H1 (cell line): Measurements from ENCODE around the gene CHD9NB. TPM values are rescaled to one million over a fixed set of nuclear protein-coding genes. Genes with fewer than 3 reads are reported as not detected.

Experiments
- CTCF ChIP-seq, 3 experiments: IDR thresholded peaks; 1 replicate in 2 of 3; 2 replicates in 1 of 3; pipeline versions ENCODE4 v1.5.1 to v1.6.1; 2011; ENCODE audit warnings: low read length in 3 of 3, mild to moderate bottlenecking in 3 of 3, inconsistent platforms in 2 of 3, low read depth in 1 of 3, moderate library complexity in 1 of 3; ENCODE audit not compliant: insufficient read depth in 1 of 3; ENCODE audit errors: control extremely low read depth in 1 of 3
- TCF12 ChIP-seq: IDR thresholded peaks from 2 replicates; pipeline ENCODE4 v1.6.1; 2011; ENCODE audit warnings: low read depth, mild to moderate bottlenecking, low read length
- ZNF274 ChIP-seq: IDR thresholded peaks from 2 replicates; pipeline ENCODE4 v1.7.0; 2012; ENCODE audit warnings: low read length, borderline replicate concordance; ENCODE audit errors: extremely low read depth
- polyA plus RNA-seq, 7 experiments: library from polyadenylated mRNA; depleted of rRNA in 3 of 7; stranded (reverse) in 5 of 7; unstranded in 2 of 7; fragments of >200 nt in 5 of 7; fragments of 200-250 nt in 2 of 7; gene quantifications; 1 replicate in 5 of 7; 2 replicates in 1 of 7; 4 replicates in 1 of 7; pipeline versions ENCODE4 v1.2.1 to v1.2.3, GENCODE V29; 2011 to 2013; ENCODE audit warnings: missing spikeins in 2 of 7, mixed read lengths in 2 of 7
- total RNA-seq: library from RNA; stranded (reverse); fragmentation: NEBNext Ultra II Directional; extraction: Animal tissue kit (Norgen Biotek cat#: 25700); gene quantifications from 2 replicates; pipeline ENCODE4 v1.2.1, GENCODE V29; 2021

The CHD9NB gene
- total and polyA plus RNA-seq, 2 of the 8 experiments (the other 6 are each of a cell fraction or from before 2014, with no cell fraction given): 4.5 to 5.9 TPM

- TF ChIP-seq CTCF (IDR thresholded peaks at IDR 0.05; ENCODE audit: control extremely low read depth in 1 of 3, insufficient read depth in 1 of 3, low read depth in 1 of 3, low read length in 3 of 3) (no peak), TCF12 (no peak), ZNF274 (no peak)
Observed at GRCh38 chr16:53056392-53056881, 3.7 kb upstream of the CHD9NB start (continued).
